ENCODE measurements around the gene POTEF.
"Not testable (repeated sequence)": the region's sequence is repeated elsewhere in the genome, so short reads cannot be mapped to it uniquely, and the experiment has no call there.

POTEF gene

DNA sequence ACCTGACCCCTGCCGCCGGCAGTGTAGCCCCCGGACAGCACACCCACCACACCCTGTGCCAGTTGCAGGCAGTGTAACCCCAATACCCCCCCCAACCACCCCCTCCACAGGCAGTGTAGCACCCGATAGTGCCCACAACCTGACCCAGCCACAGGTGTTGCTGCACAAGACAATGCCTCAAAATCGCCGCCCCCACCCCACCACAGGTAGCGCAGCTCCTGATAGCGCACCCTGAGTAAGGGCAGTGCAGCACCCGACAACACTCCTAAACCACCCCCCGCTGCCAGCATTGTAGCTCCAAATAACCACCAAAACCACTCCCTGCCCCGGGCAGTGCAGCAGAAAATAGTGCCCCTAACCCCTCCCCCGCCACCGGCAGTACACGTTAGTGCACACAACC is 558 bp downstream of the POTEF start:
- DNase-seq (ENCODE audit: low read depth in 2 of 2) = not testable (repeated sequence)

- DNase-seq (ENCODE audit: low read depth in 2 of 2) = not testable (repeated sequence)
Observed at GRCh38 chr2:130127726-130128125, 1.3 kb downstream of the POTEF start.

- not testable (repeated sequence) for DNase-seq (ENCODE audit: low read depth in 2 of 2)
Observed at GRCh38 chr2:130120924-130121323, 8.1 kb downstream of the POTEF start.

DNA sequence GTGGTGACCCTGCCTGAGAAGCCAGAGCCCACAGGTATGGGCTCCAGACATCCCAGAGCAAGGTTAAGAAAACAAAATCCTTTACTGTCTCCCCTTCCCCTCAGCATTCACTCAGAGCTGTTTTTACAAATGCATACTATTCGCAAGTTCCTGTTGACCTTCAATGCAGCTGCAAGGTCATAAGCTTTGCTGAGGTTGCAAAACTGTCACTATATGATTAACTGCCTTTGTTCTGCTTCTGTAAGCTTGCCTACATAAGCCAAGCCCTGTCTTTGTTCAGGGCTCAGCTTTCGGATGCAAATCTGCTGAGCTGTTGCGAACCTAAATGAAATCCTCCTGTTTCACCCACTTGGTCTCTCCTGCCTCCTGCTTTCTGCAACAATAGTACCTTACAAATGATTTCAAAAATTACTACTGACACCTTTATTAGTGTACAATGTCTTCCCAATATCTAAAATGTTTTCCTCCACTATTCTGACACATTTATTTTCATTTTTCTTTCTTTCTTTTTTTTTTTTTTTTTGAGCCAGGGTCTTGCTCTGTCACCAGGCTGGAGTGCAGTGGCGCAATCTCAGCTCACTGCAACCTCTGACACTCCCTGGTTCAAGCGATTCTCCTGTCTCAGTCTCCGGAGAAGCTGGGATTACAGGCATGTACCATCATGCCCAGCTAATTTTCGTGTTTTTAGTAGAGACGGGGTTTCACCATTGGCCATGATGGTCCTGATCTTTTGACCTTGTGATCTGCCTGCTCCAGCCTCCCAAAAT is 26.2 kb downstream of the POTEF start:
- not testable (repeated sequence) for DNase-seq (ENCODE audit: low read depth in 2 of 2)

GRCh38 chr2:130062645-130063044 is 66.4 kb downstream of the POTEF start:
- DNase-seq (ENCODE audit: low read depth in 2 of 2) = not testable (repeated sequence)

- DNase-seq (ENCODE audit: low read depth in 2 of 2) = not testable (repeated sequence)
Observed at GRCh38 chr2:130059982-130060381, 69.0 kb downstream of the POTEF start.

DNA sequence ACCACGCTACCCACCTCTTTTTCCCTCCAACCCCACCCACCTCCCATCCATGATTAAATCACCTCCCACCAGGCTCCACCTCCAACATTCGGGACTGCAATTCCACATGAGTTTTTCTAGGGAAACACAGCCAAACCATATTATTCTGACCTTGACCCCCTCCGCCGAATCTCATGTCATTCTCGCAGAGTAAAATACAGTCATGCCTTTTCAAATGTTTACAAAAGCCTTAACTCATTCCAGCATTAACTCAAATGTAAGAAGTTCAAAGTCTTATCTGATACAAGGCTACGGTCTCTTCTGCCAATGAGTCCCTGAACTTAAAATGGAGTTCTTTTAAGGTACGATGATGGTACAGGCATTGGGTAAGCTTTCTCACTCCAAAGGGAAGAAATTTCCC is 72.7 kb downstream of the POTEF start:
- DNase-seq (ENCODE audit: low read depth in 2 of 2) = not testable (repeated sequence)

- not testable (repeated sequence) for DNase-seq (ENCODE audit: low read depth in 2 of 2)
Observed at GRCh38 chr2:130053217-130053911, 75.7 kb downstream of the POTEF start.

DNA sequence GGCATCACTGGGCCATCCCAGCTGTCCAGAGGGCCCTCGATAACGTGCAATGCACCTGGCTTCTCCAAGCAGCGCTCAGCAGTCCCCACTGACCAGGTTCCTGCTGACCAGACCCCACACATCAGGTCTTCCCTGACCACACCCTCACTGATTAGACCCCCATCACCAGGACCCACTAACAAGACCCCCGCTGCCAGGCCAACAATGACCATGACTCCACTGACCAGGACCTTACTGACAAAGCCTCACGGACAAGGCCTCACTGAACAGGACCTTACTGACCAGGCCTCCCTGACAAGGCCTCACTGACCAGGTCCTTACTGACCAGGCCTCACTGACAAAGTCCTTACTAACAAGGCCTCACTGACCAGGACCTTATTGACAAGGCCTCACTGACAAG is 76.6 kb downstream of the POTEF start:
- DNase-seq (ENCODE audit: low read depth in 2 of 2) = not testable (repeated sequence)

DNA sequence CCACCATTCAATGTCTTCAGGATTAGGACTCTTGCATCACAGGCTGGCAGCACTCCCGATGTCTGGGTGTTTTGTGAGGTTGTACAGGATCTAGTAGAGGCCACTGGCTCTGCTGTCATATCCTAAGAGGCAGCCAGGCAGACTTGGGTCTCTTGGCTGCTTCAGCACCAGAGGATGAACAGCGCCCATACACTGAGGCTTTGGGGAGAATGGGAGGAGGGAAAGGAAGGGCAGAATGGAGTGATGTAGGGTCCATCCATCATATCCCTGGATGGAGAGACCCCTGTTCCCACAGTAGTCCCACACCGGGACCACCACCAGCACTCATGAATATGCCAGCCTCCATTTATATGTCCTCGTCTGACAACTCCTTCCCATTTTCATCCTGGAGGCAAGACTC is 80.6 kb downstream of the POTEF start:
- not testable (repeated sequence) for DNase-seq (ENCODE audit: low read depth in 2 of 2)

- DNase-seq (ENCODE audit: low read depth in 2 of 2) = not testable (repeated sequence)
Observed at GRCh38 chr2:130038265-130038603, 90.8 kb downstream of the POTEF start.

GRCh38 chr2:130025931-130026330 is 103.1 kb downstream of the POTEF start:
- not testable (repeated sequence) for DNase-seq (ENCODE audit: low read depth in 2 of 2)
